Kidney epithelial cell (primary cell): ENCODE results near the gene CCNYL1. TPM values are rescaled to one million over a fixed set of nuclear protein-coding genes. Genes with fewer than 3 reads are reported as not detected.
A peak's percentile ranks its signal among the peaks of the same experiment; 100 is the strongest.
"Not testable (repeated sequence)": the region's sequence is repeated elsewhere in the genome, so short reads cannot be mapped to it uniquely, and the experiment has no call there.

ENCODE experiments used
- DNase-seq: peaks from one replicate; pipeline ENCODE4 v3.0.0-alpha.2; 2010; ENCODE audit warnings: low read depth
- H3K27me3 ChIP-seq: 2 replicates; pipeline ENCODE4 v1.6.0; 2011; ENCODE audit warnings: low read length; ENCODE audit not compliant: control insufficient read depth, insufficient read depth
- H3K36me3 ChIP-seq: 2 replicates; pipeline ENCODE4 v1.5.1; 2011; ENCODE audit warnings: low read length; ENCODE audit not compliant: control insufficient read depth, insufficient read depth
- H3K4me3 ChIP-seq: 2 replicates; pipeline ENCODE4 v1.5.1; 2011; ENCODE audit warnings: low read depth, mild to moderate bottlenecking, control low read depth, low read length
- total RNA-seq: library from RNA; depleted of rRNA; stranded (reverse); fragments of >200 nt; gene quantifications from 2 replicates; pipeline ENCODE4 v1.2.3, GENCODE V29; 2015
- TF ChIP-seq, protein P1 (sequence below): IDR thresholded peaks from 2 replicates; pipeline ENCODE4 v1.5.1; 2011; ENCODE audit warnings: mild to moderate bottlenecking, moderate library complexity, low read length, control low read depth, inconsistent platforms; ENCODE audit not compliant: insufficient read depth, poor library complexity, severe bottlenecking

CCNYL1 gene
- total RNA-seq, 1 donor from 2014 or later = 16.8 TPM

- no peaks in the 10 kb centered on the region for H3K27me3 ChIP-seq
- TF ChIP-seq, protein P1, sequence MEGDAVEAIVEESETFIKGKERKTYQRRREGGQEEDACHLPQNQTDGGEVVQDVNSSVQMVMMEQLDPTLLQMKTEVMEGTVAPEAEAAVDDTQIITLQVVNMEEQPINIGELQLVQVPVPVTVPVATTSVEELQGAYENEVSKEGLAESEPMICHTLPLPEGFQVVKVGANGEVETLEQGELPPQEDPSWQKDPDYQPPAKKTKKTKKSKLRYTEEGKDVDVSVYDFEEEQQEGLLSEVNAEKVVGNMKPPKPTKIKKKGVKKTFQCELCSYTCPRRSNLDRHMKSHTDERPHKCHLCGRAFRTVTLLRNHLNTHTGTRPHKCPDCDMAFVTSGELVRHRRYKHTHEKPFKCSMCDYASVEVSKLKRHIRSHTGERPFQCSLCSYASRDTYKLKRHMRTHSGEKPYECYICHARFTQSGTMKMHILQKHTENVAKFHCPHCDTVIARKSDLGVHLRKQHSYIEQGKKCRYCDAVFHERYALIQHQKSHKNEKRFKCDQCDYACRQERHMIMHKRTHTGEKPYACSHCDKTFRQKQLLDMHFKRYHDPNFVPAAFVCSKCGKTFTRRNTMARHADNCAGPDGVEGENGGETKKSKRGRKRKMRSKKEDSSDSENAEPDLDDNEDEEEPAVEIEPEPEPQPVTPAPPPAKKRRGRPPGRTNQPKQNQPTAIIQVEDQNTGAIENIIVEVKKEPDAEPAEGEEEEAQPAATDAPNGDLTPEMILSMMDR = peak; percentile 86
- peaks cover 3% of the 10 kb centered on the region for H3K36me3 ChIP-seq
- H3K4me3 ChIP-seq = no peak overlapping the region
- DNase-seq = no peak
Observed at GRCh38 chr2:207746131-207746530, 34.7 kb downstream of the CCNYL1 start.

DNA sequence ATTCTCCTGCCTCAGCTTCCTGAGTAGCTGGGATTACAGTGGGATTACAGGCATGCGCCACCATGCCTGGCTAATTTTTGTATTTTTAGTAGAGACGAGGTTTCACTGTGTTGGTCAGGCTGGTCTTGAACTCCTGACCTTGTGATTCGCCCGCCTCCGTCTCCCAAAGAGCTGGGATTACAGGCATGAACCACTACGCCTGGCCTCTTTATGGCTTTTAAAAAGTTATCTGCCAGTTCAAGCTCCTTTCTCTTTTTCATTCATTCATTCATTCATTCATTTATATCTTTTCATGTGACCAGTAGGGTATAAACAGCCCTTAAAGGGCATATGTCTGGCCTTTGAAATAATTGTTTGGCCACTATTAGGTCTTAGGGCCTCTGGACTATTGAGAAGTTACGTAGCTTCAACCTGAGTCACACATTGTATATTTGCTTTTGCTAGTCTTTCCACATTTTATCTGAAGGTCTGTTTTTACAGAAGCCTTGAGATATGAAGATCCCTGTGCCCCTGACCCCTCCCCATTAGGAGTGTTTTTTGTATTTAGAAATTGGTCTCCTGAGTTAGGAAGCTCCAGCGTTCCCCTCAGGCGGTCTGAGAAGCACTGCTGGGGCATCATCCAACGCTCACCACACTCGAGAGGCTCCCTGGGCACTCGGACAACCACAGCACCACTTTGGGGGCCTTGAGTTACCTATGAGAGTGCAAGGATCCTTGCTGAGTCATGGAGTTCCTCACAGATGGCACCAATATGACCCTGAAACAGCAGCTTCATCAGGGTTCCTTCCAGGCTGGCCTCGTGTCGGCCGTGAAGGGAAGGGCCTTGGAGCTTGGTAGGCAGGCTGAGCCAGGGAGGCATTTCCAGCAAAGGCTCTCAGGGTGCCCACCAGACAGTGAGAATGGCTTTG lies 36.5 kb downstream of the CCNYL1 start:
- no peak for DNase-seq
- TF ChIP-seq, protein P1 = no peak
- Histone ChIP-seq H3K27me3 (no peaks in the 10 kb centered on the region), H3K36me3 (peaks cover 1% of the 10 kb centered on the region), H3K4me3 (no peak overlapping the region)

- no peak overlapping the region for H3K4me3 ChIP-seq
- no peak for DNase-seq
- H3K36me3 ChIP-seq = peaks cover 1% of the 10 kb centered on the region
- no peaks in the 10 kb centered on the region for H3K27me3 ChIP-seq
- TF ChIP-seq, protein P1 = no peak
Observed at GRCh38 chr2:207748993-207749392, 37.6 kb downstream of the CCNYL1 start.

GRCh38 chr2:207749873-207750272 lies 38.4 kb downstream of the CCNYL1 start:
- TF ChIP-seq, protein P1 = no peak
- H3K4me3 ChIP-seq = no peak overlapping the region
- H3K36me3 ChIP-seq = peaks cover under 1% of the 10 kb centered on the region
- no peaks in the 10 kb centered on the region for H3K27me3 ChIP-seq
- DNase-seq = no peak

GRCh38 chr2:207750345-207750744 lies 38.9 kb downstream of the CCNYL1 start:
- TF ChIP-seq, protein P1 = no peak
- no peaks in the 10 kb centered on the region for H3K36me3 ChIP-seq

GRCh38 chr2:207750876-207751275 lies 39.4 kb downstream of the CCNYL1 start:
- DNase-seq = no peak
- no peak overlapping the region for H3K4me3 ChIP-seq
- TF ChIP-seq, protein P1 = no peak
- no peaks in the 10 kb centered on the region for H3K36me3 ChIP-seq
- no peaks in the 10 kb centered on the region for H3K27me3 ChIP-seq

More at GRCh38 chr2:207750345-207750744, 38.9 kb downstream of the CCNYL1 start:
- no peak for DNase-seq
- Histone ChIP-seq H3K27me3 (no peaks in the 10 kb centered on the region), H3K4me3 (no peak overlapping the region)

- not testable (repeated sequence) for DNase-seq, H3K4me3 ChIP-seq, H3K36me3 ChIP-seq, H3K27me3 ChIP-seq
Observed at GRCh38 chr2:207753688-207754087, 42.2 kb downstream of the CCNYL1 start.
